ENCODE data around the gene COPZ2. TPM values are rescaled to one million over a fixed set of nuclear protein-coding genes. Genes with fewer than 3 reads are reported as not detected.
"Not testable (repeated sequence)": the region's sequence is repeated elsewhere in the genome, so short reads cannot be mapped to it uniquely, and the experiment has no call there.

COPZ2 gene
- total RNA-seq, 2 donors from 2014 or later, result 7.0 to 43.5 TPM

DNA sequence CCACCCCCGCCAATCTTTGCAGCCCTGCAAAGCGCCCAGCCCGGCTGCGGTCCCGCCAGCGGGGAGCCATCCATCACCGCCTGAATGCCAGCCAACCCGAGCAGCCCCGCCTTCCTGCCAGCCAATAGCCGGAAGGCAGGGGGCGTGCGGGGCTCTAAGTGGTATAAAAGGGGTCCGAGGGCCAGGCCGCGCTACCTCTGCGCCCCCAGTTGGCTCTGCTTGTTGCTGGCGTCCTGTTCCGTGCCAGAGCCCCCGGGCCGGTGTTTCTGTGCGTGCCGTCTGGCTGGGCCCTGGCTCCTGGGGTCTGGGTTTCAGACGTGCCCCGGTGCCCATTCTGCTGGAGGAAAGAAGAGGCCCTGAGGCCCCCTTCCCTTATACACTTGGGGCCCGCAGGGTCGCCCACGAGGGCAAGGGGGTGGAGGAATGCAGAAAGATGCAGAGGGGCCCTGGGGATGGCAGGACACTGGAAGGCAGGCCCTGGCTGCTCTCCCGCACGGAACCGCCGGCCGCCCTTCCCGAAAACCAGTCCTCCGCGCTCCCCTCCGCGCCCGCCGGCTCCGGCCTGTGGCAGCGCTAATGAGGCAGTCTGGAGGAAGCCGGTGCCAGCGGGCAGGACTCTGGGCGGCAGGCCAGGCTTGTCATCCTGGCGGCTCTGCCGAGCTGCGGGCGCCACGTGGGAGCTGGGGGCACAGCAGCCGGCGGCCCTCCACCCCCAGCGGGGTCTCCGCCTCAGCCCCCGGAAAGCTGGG lies 14.0 kb downstream of the COPZ2 start:
- WGBS, 2 donors, result 0 to 2% methylated on average over 2 to 48 of the region's 54 CpGs
- ATAC-seq, result peak; percentile 71
- peak; percentile 20 to 62 (median 58) for TF ChIP-seq POLR2A (IDR thresholded peaks at IDR 0.05)
- TF ChIP-seq, protein P1, sequence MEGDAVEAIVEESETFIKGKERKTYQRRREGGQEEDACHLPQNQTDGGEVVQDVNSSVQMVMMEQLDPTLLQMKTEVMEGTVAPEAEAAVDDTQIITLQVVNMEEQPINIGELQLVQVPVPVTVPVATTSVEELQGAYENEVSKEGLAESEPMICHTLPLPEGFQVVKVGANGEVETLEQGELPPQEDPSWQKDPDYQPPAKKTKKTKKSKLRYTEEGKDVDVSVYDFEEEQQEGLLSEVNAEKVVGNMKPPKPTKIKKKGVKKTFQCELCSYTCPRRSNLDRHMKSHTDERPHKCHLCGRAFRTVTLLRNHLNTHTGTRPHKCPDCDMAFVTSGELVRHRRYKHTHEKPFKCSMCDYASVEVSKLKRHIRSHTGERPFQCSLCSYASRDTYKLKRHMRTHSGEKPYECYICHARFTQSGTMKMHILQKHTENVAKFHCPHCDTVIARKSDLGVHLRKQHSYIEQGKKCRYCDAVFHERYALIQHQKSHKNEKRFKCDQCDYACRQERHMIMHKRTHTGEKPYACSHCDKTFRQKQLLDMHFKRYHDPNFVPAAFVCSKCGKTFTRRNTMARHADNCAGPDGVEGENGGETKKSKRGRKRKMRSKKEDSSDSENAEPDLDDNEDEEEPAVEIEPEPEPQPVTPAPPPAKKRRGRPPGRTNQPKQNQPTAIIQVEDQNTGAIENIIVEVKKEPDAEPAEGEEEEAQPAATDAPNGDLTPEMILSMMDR (IDR thresholded peaks at IDR 0.05), result peak; percentile 17 to 61 (median 46)
- Histone ChIP-seq H3K4me1 (peaks cover 37% of the 10 kb centered on the region), H3K27me3 (no peaks in the 10 kb centered on the region), H3K27ac (peak overlapping the region; percentile 56 to 84 (median 78)), H3K9me3 (no peaks in the 10 kb centered on the region), H3K36me3 (replicated peaks in 1 of 2; ENCODE audit: insufficient read depth in 1 of 2, low read depth in 2 of 2) (no peaks in the 10 kb centered on the region), H3K4me3 (no peak overlapping the region)
- intact Hi-C loops (cut with DNase I), result no loop called here
- DNase-seq, result peak; percentile 91 to 96 (median 93)

DNA sequence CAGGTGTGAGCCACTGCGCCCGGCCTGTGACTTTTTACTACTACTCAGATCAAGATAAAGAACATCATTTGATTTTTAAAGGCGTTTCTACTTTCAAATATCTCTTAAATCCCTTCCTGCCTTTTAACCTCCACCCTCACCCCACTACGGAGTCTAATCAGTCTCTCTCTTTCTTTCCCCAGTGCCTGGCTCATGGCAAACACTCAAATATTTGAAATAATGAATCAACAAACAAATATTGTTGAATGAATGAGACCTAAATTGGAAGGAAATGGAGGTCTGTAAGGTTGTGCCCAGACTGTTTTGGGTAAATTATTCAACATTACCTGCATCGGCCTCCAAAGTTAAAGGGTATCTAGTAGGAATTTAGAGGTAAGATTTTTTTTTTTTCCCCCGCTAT lies 14.7 kb downstream of the COPZ2 start:
- H3K4me1 ChIP-seq, result peaks cover 37% of the 10 kb centered on the region
- no peak for DNase-seq
- TF ChIP-seq, protein P1 (IDR thresholded peaks at IDR 0.05), result no peak
- no peak for TF ChIP-seq POLR2A (IDR thresholded peaks at IDR 0.05)
- peak overlapping the region in 1 of 4 donors; percentile 78 for H3K27ac ChIP-seq
- H3K9me3 ChIP-seq, result no peaks in the 10 kb centered on the region
- ATAC-seq, result no peak
- H3K27me3 ChIP-seq, result no peaks in the 10 kb centered on the region
- WGBS, 2 donors, result 37 to 44% methylated on average over 6 of the region's 6 CpGs
- intact Hi-C loops (cut with DNase I), result no loop called here
- no peak overlapping the region for H3K4me3 ChIP-seq
- H3K36me3 ChIP-seq (replicated peaks in 1 of 2; ENCODE audit: insufficient read depth in 1 of 2, low read depth in 2 of 2), result no peaks in the 10 kb centered on the region

GRCh38 chr17:48021934-48022333 lies 15.7 kb downstream of the COPZ2 start:
- Histone ChIP-seq H3K4me1 (peaks cover 37% of the 10 kb centered on the region), H3K9me3 (no peaks in the 10 kb centered on the region), H3K27me3 (no peaks in the 10 kb centered on the region), H3K36me3 (replicated peaks in 1 of 2; ENCODE audit: insufficient read depth in 1 of 2, low read depth in 2 of 2) (no peaks in the 10 kb centered on the region), H3K4me3 (no peak overlapping the region), H3K27ac (no peak overlapping the region)
- WGBS, 2 donors, result 57 to 58% methylated on average over 5 of the region's 5 CpGs
- intact Hi-C loops (cut with DNase I), result no loop called here
- no peak for TF ChIP-seq POLR2A (IDR thresholded peaks at IDR 0.05)
- TF ChIP-seq, protein P1 (IDR thresholded peaks at IDR 0.05), result no peak
- ATAC-seq, result no peak
- no peak for DNase-seq

GRCh38 chr17:48017817-48018158 lies 19.8 kb downstream of the COPZ2 start:
- H3K4me3 ChIP-seq; H3K27me3 ChIP-seq; H3K27ac ChIP-seq; DNase-seq; H3K9me3 ChIP-seq; H3K36me3 ChIP-seq (replicated peaks in 1 of 2; ENCODE audit: insufficient read depth in 1 of 2, low read depth in 2 of 2); ATAC-seq; H3K4me1 ChIP-seq: not testable (repeated sequence)
- intact Hi-C loops (cut with DNase I), result loop anchor here (5.0 to 10.0 kb wide), 2 partner anchors 35 to 183 kb away; partner anchors contain the start of genes LRRC46 and MRPL10
- 81 to 86% methylated on average over 4 of the region's 4 CpGs for WGBS, 2 donors

DNA sequence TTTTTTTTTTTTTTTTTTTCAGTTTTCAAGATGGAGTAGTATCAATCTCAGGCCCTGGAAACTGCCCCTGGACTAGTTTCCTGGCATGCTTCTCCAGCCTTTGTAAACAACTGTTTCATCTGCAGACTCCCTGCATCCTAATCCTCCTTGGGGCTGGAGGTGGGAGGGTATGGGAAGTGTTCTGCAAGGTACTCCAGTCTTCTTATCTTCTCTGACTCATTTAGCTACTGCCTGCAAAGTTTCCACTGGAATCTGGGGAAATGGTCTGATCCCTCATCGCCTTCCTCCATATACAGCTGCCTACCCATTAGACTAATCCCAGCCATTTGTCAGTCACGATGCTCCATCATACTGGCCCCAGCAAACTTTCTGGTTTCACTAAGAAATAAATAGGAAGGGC lies 21.5 kb downstream of the COPZ2 start:
- H3K27ac ChIP-seq, result no peak overlapping the region
- intact Hi-C loops (cut with DNase I), result loop anchor here (5.0 to 10.0 kb wide), 2 partner anchors 34 to 181 kb away; partner anchors contain the start of genes LRRC46 and MRPL10
- H3K4me3 ChIP-seq, result no peak overlapping the region
- ATAC-seq, result no peak
- TF ChIP-seq, protein P1 (IDR thresholded peaks at IDR 0.05), result no peak
- no peak for TF ChIP-seq POLR2A (IDR thresholded peaks at IDR 0.05)
- no peaks in the 10 kb centered on the region for H3K9me3 ChIP-seq
- peaks cover 8% of the 10 kb centered on the region for H3K4me1 ChIP-seq
- 71 to 83% methylated on average over 2 of the region's 2 CpGs for WGBS, 2 donors
- H3K36me3 ChIP-seq (replicated peaks in 1 of 2; ENCODE audit: insufficient read depth in 1 of 2, low read depth in 2 of 2), result no peaks in the 10 kb centered on the region
- no peak for DNase-seq
- H3K27me3 ChIP-seq, result no peaks in the 10 kb centered on the region
